HG02938 (cell line): ENCODE measurements around the gene OR52H1.

Source experiments
- ATAC-seq: cut with Tn5 transposase; IDR thresholded peaks from one replicate; pipeline ENCODE4 v1.9.1; 2021; ENCODE audit warnings: mild to moderate bottlenecking, moderate library complexity; ENCODE audit not compliant: unreplicated experiment

The OR52H1 gene

GRCh38 chr11:5536482-5536881, 11.9 kb downstream of the OR52H1 start:
- no peak for ATAC-seq

- no peak for ATAC-seq
Observed at GRCh38 chr11:5534046-5534445, 14.3 kb downstream of the OR52H1 start.

GRCh38 chr11:5531053-5531831, 17.1 kb downstream of the OR52H1 start:
- no peak for ATAC-seq

- ATAC-seq: no peak
Observed at GRCh38 chr11:5528495-5528894, 19.8 kb downstream of the OR52H1 start.

- ATAC-seq: no peak
Observed at GRCh38 chr11:5527716-5528115, 20.6 kb downstream of the OR52H1 start.

GRCh38 chr11:5524756-5525155, 23.6 kb downstream of the OR52H1 start:
- no peak for ATAC-seq

GRCh38 chr11:5522308-5522707, 26.0 kb downstream of the OR52H1 start:
- ATAC-seq: no peak

- no peak for ATAC-seq
Observed at GRCh38 chr11:5521540-5521939, 26.8 kb downstream of the OR52H1 start.

- no peak for ATAC-seq
Observed at GRCh38 chr11:5516599-5516998, 31.7 kb downstream of the OR52H1 start, which contains the start of gene UBQLNL. Gene UBQLNL, minus strand, starts transcription at chr11:5516699. Its CDS starts 258 bp downstream, at chr11:5516441.

GRCh38 chr11:5514841-5515240, 33.5 kb downstream of the OR52H1 start:
- no peak for ATAC-seq

GRCh38 chr11:5509803-5510202, 38.5 kb downstream of the OR52H1 start, which contains the start of gene UBQLN3:
Gene UBQLN3, minus strand, starts transcription at chr11:5509957. Its CDS starts 399 bp downstream, at chr11:5509558.
- no peak for ATAC-seq

GRCh38 chr11:5508605-5509004, 39.7 kb downstream of the OR52H1 start:
- ATAC-seq: no peak

GRCh38 chr11:5507933-5508305, 40.4 kb downstream of the OR52H1 start:
- ATAC-seq: no peak

- ATAC-seq: no peak
Observed at GRCh38 chr11:5507177-5507932, 41.0 kb downstream of the OR52H1 start.

GRCh38 chr11:5505363-5506048, 42.8 kb downstream of the OR52H1 start:
- no peak for ATAC-seq

GRCh38 chr11:5504403-5504921, 43.9 kb downstream of the OR52H1 start:
- ATAC-seq: no peak

- ATAC-seq: no peak
Observed at GRCh38 chr11:5500393-5500801, 47.9 kb downstream of the OR52H1 start.

GRCh38 chr11:5499671-5500070, 48.7 kb downstream of the OR52H1 start:
- no peak for ATAC-seq
